HCT116 (cell line): ENCODE results near the gene BICRA. TPM values are rescaled to one million over a fixed set of nuclear protein-coding genes. Genes with fewer than 3 reads are reported as not detected.

ENCODE experiments used
- ATAC-seq: fragments of 200-7000 bp; cut with Tn5 transposase; 2 replicates; pipeline ENCODE4 v1.9.1; 2020; ENCODE audit warnings: mild to moderate bottlenecking, moderate library complexity
- BruUV-seq: library from RNA; stranded (reverse); fragments of 400-500 nt; replicated peaks from 2 replicates; lab custom pipeline; 2021; lab: Mats Ljungman, UMichigan
- CTCF ChIA-PET: fragments of 300-600 bp; sonication (Branson Sonifier 250); formaldehyde crosslinking; loops from one replicate; lab custom pipeline; 2021; ENCODE audit warnings: antibody characterized with exemption; lab: Charles Lee
- POLR2A ChIA-PET: fragments of 300-600, 350-600 bp; sonication (Branson Sonifier 250); formaldehyde crosslinking; loops from one replicate; lab custom pipeline; 2021; ENCODE audit warnings: antibody characterized with exemption; lab: Charles Lee
- RAD21 ChIA-PET, 2 experiments: fragments of 300-600 bp; sonication (Branson Sonifier 250); formaldehyde crosslinking; loops; one replicate each; lab custom pipeline; 2023; ENCODE audit warnings: low total read pairs in 2 of 2; ENCODE audit not compliant: uncharacterized antibody in 2 of 2, unreplicated experiment in 2 of 2, low non-redundant PET in 1 of 2; lab: Charles Lee
- DNase-seq: peaks from one replicate; pipeline ENCODE4 v3.0.0-alpha.2; 2010; ENCODE audit warnings: low read depth, low spot score
- H2AFZ ChIP-seq: fragments of 200-600 bp; shearing (Covaris generic), sonication (generic); 2 replicates; pipeline ENCODE4 v1.6.1; 2017; ENCODE audit warnings: low read depth, mixed run types, mixed read lengths, antibody characterized with exemption, low read length; ENCODE audit not compliant: poor library complexity, severe bottlenecking
- H3K27ac ChIP-seq: 2 replicates; pipeline ENCODE4 v1.5.1; 2012; ENCODE audit warnings: low read depth, low read length
- H3K27me3 ChIP-seq: fragments of 200-600 bp; sonication (generic); 2 replicates; pipeline ENCODE4 v1.6.1; 2016; ENCODE audit warnings: mixed run types, low read length, mixed read lengths; ENCODE audit not compliant: insufficient read depth
- H3K36me3 ChIP-seq, 2 experiments: fragments of 200-500 bp in 1 of 2; fragments of 200-600 bp in 1 of 2; sonication (Bioruptor generic) in 1 of 2; sonication (generic) in 1 of 2; 2 replicates each; pipeline versions ENCODE4 v1.5.1 to v1.6.1; 2014 to 2016; ENCODE audit warnings: low read length in 2 of 2, inconsistent platforms in 1 of 2, mixed read lengths in 1 of 2, mixed run types in 1 of 2; ENCODE audit not compliant: insufficient read depth in 2 of 2, control insufficient read depth in 1 of 2
- H3K4me1 ChIP-seq, 2 experiments: fragments of 200-600 bp in 1 of 2; sonication (generic) in 1 of 2; 2 replicates each; pipeline versions ENCODE4 v1.5.1 to v1.6.1; 2012 to 2017; ENCODE audit warnings: low read length in 2 of 2, inconsistent platforms in 1 of 2, mild to moderate bottlenecking in 1 of 2, mixed read lengths in 1 of 2, mixed run types in 1 of 2, moderate library complexity in 1 of 2; ENCODE audit not compliant: insufficient read depth in 2 of 2, control insufficient read depth in 1 of 2
- H3K4me2 ChIP-seq: fragments of 200-600 bp; sonication (generic); 2 replicates; pipeline ENCODE4 v1.6.1; 2017; ENCODE audit warnings: mixed run types, low read length, mixed read lengths
- H3K4me3 ChIP-seq, 2 experiments: fragments of 200-600 bp in 1 of 2; sonication (generic) in 1 of 2; replicated peaks in 1 of 2; 2 replicates each; pipeline ENCODE4 v1.5.1; 2011 to 2016; ENCODE audit warnings: low read length in 2 of 2, control low read depth in 1 of 2, low read depth in 1 of 2, mild to moderate bottlenecking in 1 of 2, mixed read lengths in 1 of 2, mixed run types in 1 of 2
- H3K79me2 ChIP-seq: fragments of 200-600 bp; sonication (generic); 2 replicates; pipeline ENCODE4 v1.6.1; 2017; ENCODE audit warnings: mild to moderate bottlenecking, mixed run types, low read length, moderate library complexity, mixed read lengths; ENCODE audit not compliant: insufficient read depth
- H3K9ac ChIP-seq: fragments of 200-600 bp; sonication (generic); 2 replicates; pipeline ENCODE4 v1.6.1; 2016; ENCODE audit warnings: low read length, mixed read lengths
- H3K9me2 ChIP-seq: fragments of 200-600 bp; sonication (generic), shearing (Covaris generic); 2 replicates; pipeline ENCODE4 v1.6.1; 2017; ENCODE audit warnings: mixed run types, mild to moderate bottlenecking, moderate library complexity; ENCODE audit not compliant: insufficient read depth
- H3K9me3 ChIP-seq, 2 experiments: fragments of 200-500 bp in 1 of 2; fragments of 200-600 bp in 1 of 2; sonication (Bioruptor generic) in 1 of 2; sonication (generic) in 1 of 2; 2 replicates each; pipeline ENCODE4 v1.6.1; 2014 to 2017; ENCODE audit warnings: low read length in 2 of 2, mixed read lengths in 2 of 2, inconsistent platforms in 1 of 2, low read depth in 1 of 2, mild to moderate bottlenecking in 1 of 2, mixed run types in 1 of 2, moderate library complexity in 1 of 2; ENCODE audit not compliant: control insufficient read depth in 1 of 2, insufficient read depth in 1 of 2
- H4K20me1 ChIP-seq: fragments of 200-600 bp; sonication (generic), shearing (Covaris generic); 2 replicates; pipeline ENCODE4 v1.6.1; 2017; ENCODE audit warnings: mixed run types, mild to moderate bottlenecking, moderate library complexity; ENCODE audit not compliant: insufficient read depth
- CBX3 ChIP-seq: IDR thresholded peaks from 2 replicates; pipeline ENCODE4 v1.6.1; 2012; ENCODE audit warnings: low read depth
- CTCF ChIP-seq, 3 experiments: fragments of 200-600 bp in 1 of 3; sonication (generic) in 1 of 3; IDR thresholded peaks in 2 of 3; conservative IDR thresholded peaks in 1 of 3; 2 replicates each; pipeline ENCODE4 v1.5.1; 2012 to 2017; ENCODE audit warnings: low read depth in 2 of 3, low read length in 2 of 3, antibody characterized with exemption in 1 of 3, borderline replicate concordance in 1 of 3, control low read depth in 1 of 3, mild to moderate bottlenecking in 1 of 3, mixed read lengths in 1 of 3, mixed run types in 1 of 3, moderate library complexity in 1 of 3; ENCODE audit not compliant: insufficient read depth in 1 of 3
- EGR1 ChIP-seq: IDR thresholded peaks from 2 replicates; pipeline ENCODE4 v1.6.1; 2012; ENCODE audit warnings: low read depth
- FOSL1 ChIP-seq: IDR thresholded peaks from 2 replicates; pipeline ENCODE4 v1.6.1; 2012; ENCODE audit warnings: low read depth
- JUND ChIP-seq: IDR thresholded peaks from 2 replicates; pipeline ENCODE4 v1.6.1; 2012
- POLR2A ChIP-seq: IDR thresholded peaks from 2 replicates; pipeline ENCODE4 v1.7.0; 2011; ENCODE audit warnings: borderline replicate concordance; ENCODE audit not compliant: insufficient read depth, insufficient read length; ENCODE audit errors: extremely low read depth
- POLR2AphosphoS5 ChIP-seq: IDR thresholded peaks from 2 replicates; pipeline ENCODE4 v1.6.1; 2011; ENCODE audit warnings: mild to moderate bottlenecking, low read depth, low read length, moderate library complexity
- RAD21 ChIP-seq: IDR thresholded peaks from 2 replicates; pipeline ENCODE4 v1.6.1; 2012; ENCODE audit warnings: low read depth, mild to moderate bottlenecking
- REST ChIP-seq: IDR thresholded peaks from 2 replicates; pipeline ENCODE4 v1.6.1; 2012; ENCODE audit warnings: low read depth
- SIN3A ChIP-seq: IDR thresholded peaks from 2 replicates; pipeline ENCODE4 v1.6.1; 2012; ENCODE audit warnings: low read depth
- SP1 ChIP-seq: IDR thresholded peaks from 2 replicates; pipeline ENCODE4 v1.6.1; 2012; ENCODE audit warnings: low read depth
- SRF ChIP-seq: IDR thresholded peaks from 2 replicates; pipeline ENCODE4 v1.6.1; 2012; ENCODE audit warnings: low read depth
- TCF7L2 ChIP-seq: IDR thresholded peaks from 2 replicates; pipeline ENCODE4 v1.7.0; 2011; ENCODE audit warnings: borderline replicate concordance, inconsistent platforms; ENCODE audit not compliant: insufficient read depth, insufficient read length; ENCODE audit errors: extremely low read depth
- YY1 ChIP-seq: IDR thresholded peaks from 2 replicates; pipeline ENCODE4 v1.6.1; 2011; ENCODE audit warnings: low read length, low read depth, moderate library complexity, mild to moderate bottlenecking; ENCODE audit not compliant: insufficient replicate concordance; ENCODE audit errors: extremely low read depth
- ZFX ChIP-seq: fragments of 450-650 bp; IDR thresholded peaks from 2 replicates; pipeline ENCODE4 v1.6.1; 2017
- ZNF274 ChIP-seq: fragments of 200-500 bp; sonication (Bioruptor generic); IDR thresholded peaks from 2 replicates; pipeline ENCODE4 v1.6.1; 2014; ENCODE audit warnings: mild to moderate bottlenecking, low read depth, low read length, inconsistent platforms
- intact Hi-C: fragments of 100-400 bp; cut with micrococcal nuclease; formaldehyde crosslinking; loops from 2 replicates; pipeline ENCODE4 v1.10.0; 2022
- total RNA-seq: library from RNA; stranded (reverse); gene quantifications from one replicate; pipeline ENCODE4 v1.2.1, GENCODE V29; 2021; ENCODE audit not compliant: unreplicated experiment

BICRA gene
- total RNA-seq, 1 experiment from 2014 or later = 11.3 TPM

- H3K4me2 ChIP-seq = peak overlapping the region; percentile 51; the same call in 1 of the 2 replicates
- H3K9ac ChIP-seq = peak overlapping the region; percentile 35; the same call in 1 of the 2 replicates
- H3K36me3 ChIP-seq = peaks cover 7 to 8% of the 10 kb centered on the region in 2 experiments; a peak in 3 of 4 replicates
- no peaks in the 10 kb centered on the region for H3K27me3 ChIP-seq
- intact Hi-C loops = loop anchor here (1.0 to 10.0 kb wide), 4 partner anchors 96 to 403 kb away; partner anchors contain the start of gene NAPA
- no peak overlapping the region for H2AFZ ChIP-seq
- ChIA-PET RAD21 (interaction anchor here (0.7 to 1.5 kb wide), 3 partner anchors 8 to 262 kb away, joined by 3 to 8 read pairs (median 3); no protein-coding TSS in a partner anchor), POLR2A (interaction anchor here (0.9 kb wide), 1 partner anchor 261 kb away, joined by 3 read pairs; no protein-coding TSS in a partner anchor), CTCF (interaction anchor here (1.5 to 3.1 kb wide), 9 partner anchors 9 to 273 kb away, joined by 5 to 38 read pairs (median 7); partner anchors contain the start of genes EHD2 and KPTN)
- H3K79me2 ChIP-seq = no peaks in the 10 kb centered on the region
- no peaks in the 10 kb centered on the region for H4K20me1 ChIP-seq
- H3K9me3 ChIP-seq = no peaks in the 10 kb centered on the region
- H3K4me1 ChIP-seq = peaks cover 3 to 8% of the 10 kb centered on the region in 2 experiments; a peak in 3 of 4 replicates
- BruUV-seq = no TSS peak
- peak; percentile 68 for DNase-seq
- TF ChIP-seq FOSL1 = no peak
- TF ChIP-seq CBX3 = peak; percentile 56; the same call in 1 of the 2 replicates
- TF ChIP-seq ZFX = no peak
- no peak for TF ChIP-seq SP1
- TF ChIP-seq YY1 = peak; percentile 40
- TF ChIP-seq TCF7L2 = no peak
- TF ChIP-seq SRF = no peak
- TF ChIP-seq SIN3A = no peak
- peak; percentile 92 to 99 (median 99) for TF ChIP-seq CTCF (IDR thresholded peaks at IDR 0.05 in 2 of 3, conservative IDR thresholded peaks at IDR 0.05 in 1 of 3; ENCODE audit: borderline replicate concordance in 1 of 3, insufficient read depth in 1 of 3, low read depth in 2 of 3, low read length in 2 of 3)
- TF ChIP-seq POLR2AphosphoS5 = no peak
- no peak for TF ChIP-seq POLR2A
- TF ChIP-seq ZNF274 = no peak
- TF ChIP-seq EGR1 = no peak
- no peak for TF ChIP-seq REST
- TF ChIP-seq JUND = no peak
- peak; percentile 99 for TF ChIP-seq RAD21
- no peaks in the 10 kb centered on the region for H3K9me2 ChIP-seq
- no peak overlapping the region for H3K4me3 ChIP-seq
- peak; percentile 89 for ATAC-seq
- peak overlapping the region; percentile 49 for H3K27ac ChIP-seq
Measured at GRCh38 chr19:47697863-47698609, 89.1 kb downstream of the BICRA start.
